Upper lobe of left lung (tissue), 6 donors: ENCODE results near the gene CCHCR1. TPM values are rescaled to one million over a fixed set of nuclear protein-coding genes. Genes with fewer than 3 reads are reported as not detected.
A peak's percentile ranks its signal among the peaks of the same experiment; 100 is the strongest.
"Not testable (repeated sequence)": the region's sequence is repeated elsewhere in the genome, so short reads cannot be mapped to it uniquely, and the experiment has no call there.

Source experiments
- ATAC-seq, 2 donors: fragments of 200-7000 bp; cut with Tn5 transposase; one replicate each; pipeline ENCODE4 v1.9.1; 2022; ENCODE audit warnings: mild to moderate bottlenecking in 2 of 2, moderate library complexity in 2 of 2; ENCODE audit not compliant: low FRiP score in 2 of 2
- DNase-seq, 2 donors: peaks; one replicate each; pipeline ENCODE4 v3.0.0-alpha.2; 2019 to 2020
- H3K27ac ChIP-seq, 4 donors: fragments of 200-600 bp; sonication (generic); one replicate each; pipeline ENCODE4 v1.5.1; 2016 to 2019
- H3K27me3 ChIP-seq, 4 donors: fragments of 200-600 bp; sonication (generic); one replicate each; pipeline ENCODE4 v1.5.1; 2017 to 2019
- H3K36me3 ChIP-seq, 4 donors: fragments of 200-600 bp; sonication (generic); one replicate each; pipeline ENCODE4 v1.5.1; 2016 to 2019
- H3K4me1 ChIP-seq, 4 donors: fragments of 200-600 bp; sonication (generic); one replicate each; pipeline ENCODE4 v1.5.1; 2018 to 2019
- H3K4me3 ChIP-seq, 4 donors: fragments of 200-600 bp; sonication (generic); one replicate each; pipeline ENCODE4 v1.5.1; 2017 to 2019; ENCODE audit warnings: mild to moderate bottlenecking in 2 of 4, moderate library complexity in 1 of 4
- H3K9me3 ChIP-seq, 4 donors: fragments of 200-600 bp; sonication (generic); one replicate each; pipeline ENCODE4 v1.5.1; 2018 to 2019
- EP300 ChIP-seq, 4 donors: sonication (generic); formaldehyde crosslinking; IDR thresholded peaks; one replicate each; pipeline ENCODE4 v1.5.1; 2017; ENCODE audit warnings: antibody characterized with exemption in 4 of 4, control low read depth in 2 of 4
- POLR2A ChIP-seq, 4 donors: fragments of 450-650 bp; IDR thresholded peaks; one replicate each; pipeline ENCODE4 v1.5.1; 2016 to 2017; ENCODE audit warnings: antibody characterized with exemption in 4 of 4, mild to moderate bottlenecking in 2 of 4
- POLR2AphosphoS5 ChIP-seq, 2 donors: sonication (generic); formaldehyde crosslinking; IDR thresholded peaks; one replicate each; pipeline ENCODE4 v1.5.1; 2017; ENCODE audit warnings: antibody characterized with exemption in 2 of 2
- WGBS, 2 donors: methylation state at CpG; one replicate each; pipeline ENCODE4 v1.1.5; 2017 to 2018; 5-methylcytosine and 5-hydroxymethylcytosine counted together
- total RNA-seq, 6 donors: library from RNA; depleted of rRNA in 4 of 6; stranded (reverse); fragments of >200 nt in 4 of 6; gene quantifications; one replicate each; pipeline versions ENCODE4 v1.1.0 to v1.2.1, GENCODE V29; 2016 to 2021
- TF ChIP-seq, protein P1 (sequence below), 6 experiments: fragments of 450-650 bp in 4 of 6; fragments of 200-600 bp in 2 of 6; sonication (generic) in 2 of 6; IDR thresholded peaks; one replicate each; pipeline ENCODE4 v1.5.1; 2016 to 2019; ENCODE audit warnings: antibody characterized with exemption in 6 of 6
- donor health status: DM: no; HTN: no; CAD: no; lungs with moderate emphysema.
- donor health status: DM: no; HTN: yes; CAD: no; lungs with severe emphysema.

Gene CCHCR1
- total RNA-seq, 6 donors from 2014 or later, result 5.5 to 83.8 (median 19.5) TPM

DNA sequence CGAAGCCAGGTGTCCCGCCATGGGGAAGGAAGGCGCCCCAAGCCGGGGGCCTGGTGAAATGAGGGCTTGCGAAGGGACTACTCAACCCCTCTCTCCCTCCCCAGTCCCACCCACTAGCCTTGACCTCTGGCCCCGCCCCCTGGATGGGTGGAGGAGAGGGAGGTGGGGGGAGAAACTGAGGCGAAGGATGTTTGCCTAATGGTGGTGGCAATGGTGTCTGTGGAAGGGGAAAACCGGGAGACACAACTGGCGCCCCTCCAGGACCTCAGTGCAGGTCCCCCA lies 12.9 kb upstream of the CCHCR1 start, which contains the start of gene POU5F1:
POU5F1 (minus strand) TSS at position 83 of the 282 bp plus-strand sequence; CDS start at position 21, 62 bp downstream.
- no peak within 1 kb of the TSS for H3K4me3 ChIP-seq
- 69 to 81% methylated on average over 5 to 9 of the region's 9 CpGs for WGBS, 2 donors
- H3K27me3 ChIP-seq, result no peaks in the 10 kb centered on the region
- ATAC-seq, result no peak
- TF ChIP-seq POLR2AphosphoS5 (IDR thresholded peaks at IDR 0.05) (no peak), POLR2A (IDR thresholded peaks at IDR 0.05) (no peak), EP300 (IDR thresholded peaks at IDR 0.05) (no peak)
- TF ChIP-seq, protein P1, sequence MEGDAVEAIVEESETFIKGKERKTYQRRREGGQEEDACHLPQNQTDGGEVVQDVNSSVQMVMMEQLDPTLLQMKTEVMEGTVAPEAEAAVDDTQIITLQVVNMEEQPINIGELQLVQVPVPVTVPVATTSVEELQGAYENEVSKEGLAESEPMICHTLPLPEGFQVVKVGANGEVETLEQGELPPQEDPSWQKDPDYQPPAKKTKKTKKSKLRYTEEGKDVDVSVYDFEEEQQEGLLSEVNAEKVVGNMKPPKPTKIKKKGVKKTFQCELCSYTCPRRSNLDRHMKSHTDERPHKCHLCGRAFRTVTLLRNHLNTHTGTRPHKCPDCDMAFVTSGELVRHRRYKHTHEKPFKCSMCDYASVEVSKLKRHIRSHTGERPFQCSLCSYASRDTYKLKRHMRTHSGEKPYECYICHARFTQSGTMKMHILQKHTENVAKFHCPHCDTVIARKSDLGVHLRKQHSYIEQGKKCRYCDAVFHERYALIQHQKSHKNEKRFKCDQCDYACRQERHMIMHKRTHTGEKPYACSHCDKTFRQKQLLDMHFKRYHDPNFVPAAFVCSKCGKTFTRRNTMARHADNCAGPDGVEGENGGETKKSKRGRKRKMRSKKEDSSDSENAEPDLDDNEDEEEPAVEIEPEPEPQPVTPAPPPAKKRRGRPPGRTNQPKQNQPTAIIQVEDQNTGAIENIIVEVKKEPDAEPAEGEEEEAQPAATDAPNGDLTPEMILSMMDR (IDR thresholded peaks at IDR 0.05), result no peak
- no peak within 1 kb of the TSS for H3K27ac ChIP-seq
- H3K36me3 ChIP-seq, result peaks cover 0 to 3% (median 0%) of the 10 kb centered on the region in 4 donors
- no peaks in the 10 kb centered on the region for H3K9me3 ChIP-seq
- no peaks in the 10 kb centered on the region for H3K4me1 ChIP-seq
- no peak for DNase-seq

DNA sequence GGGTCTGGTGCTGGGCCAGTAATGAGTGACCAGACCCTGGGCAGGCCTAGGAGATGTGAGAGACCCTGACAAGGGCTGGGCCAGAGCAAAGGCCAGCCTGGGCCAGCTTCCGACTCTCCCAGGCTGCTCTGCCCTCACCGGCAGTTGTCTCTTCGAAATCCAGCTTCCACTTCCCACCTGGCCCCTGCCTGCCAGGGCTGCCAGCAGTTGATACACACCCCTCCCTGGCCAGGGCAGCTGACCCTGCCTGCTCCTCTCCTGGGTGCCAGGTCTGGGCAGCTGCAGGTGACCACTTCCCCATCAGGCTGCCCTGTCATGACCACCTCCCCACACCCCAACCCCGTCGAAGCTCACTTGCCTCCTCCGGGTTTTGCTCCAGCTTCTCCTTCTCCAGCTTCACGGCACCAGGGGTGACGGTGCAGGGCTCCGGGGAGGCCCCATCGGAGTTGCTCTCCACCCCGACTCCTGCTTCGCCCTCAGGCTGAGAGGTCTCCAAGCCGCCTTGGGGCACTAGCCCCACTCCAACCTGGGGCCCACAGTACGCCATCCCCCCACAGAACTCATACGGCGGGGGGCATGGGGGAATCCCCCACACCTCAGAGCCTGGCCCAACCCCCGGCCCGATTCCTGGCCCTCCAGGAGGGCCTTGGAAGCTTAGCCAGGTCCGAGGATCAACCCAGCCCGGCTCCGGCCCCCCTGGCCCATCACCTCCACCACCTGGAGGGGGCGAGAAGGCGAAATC lies 12.4 kb upstream of the CCHCR1 start:
- 74 to 82% methylated on average over 9 to 11 of the region's 23 CpGs for WGBS, 2 donors
- not testable (repeated sequence) for H3K36me3 ChIP-seq, H3K4me1 ChIP-seq, H3K4me3 ChIP-seq, ATAC-seq, H3K27ac ChIP-seq, H3K9me3 ChIP-seq, H3K27me3 ChIP-seq
- peak in 1 of 2 donors; percentile 66 for DNase-seq

DNA sequence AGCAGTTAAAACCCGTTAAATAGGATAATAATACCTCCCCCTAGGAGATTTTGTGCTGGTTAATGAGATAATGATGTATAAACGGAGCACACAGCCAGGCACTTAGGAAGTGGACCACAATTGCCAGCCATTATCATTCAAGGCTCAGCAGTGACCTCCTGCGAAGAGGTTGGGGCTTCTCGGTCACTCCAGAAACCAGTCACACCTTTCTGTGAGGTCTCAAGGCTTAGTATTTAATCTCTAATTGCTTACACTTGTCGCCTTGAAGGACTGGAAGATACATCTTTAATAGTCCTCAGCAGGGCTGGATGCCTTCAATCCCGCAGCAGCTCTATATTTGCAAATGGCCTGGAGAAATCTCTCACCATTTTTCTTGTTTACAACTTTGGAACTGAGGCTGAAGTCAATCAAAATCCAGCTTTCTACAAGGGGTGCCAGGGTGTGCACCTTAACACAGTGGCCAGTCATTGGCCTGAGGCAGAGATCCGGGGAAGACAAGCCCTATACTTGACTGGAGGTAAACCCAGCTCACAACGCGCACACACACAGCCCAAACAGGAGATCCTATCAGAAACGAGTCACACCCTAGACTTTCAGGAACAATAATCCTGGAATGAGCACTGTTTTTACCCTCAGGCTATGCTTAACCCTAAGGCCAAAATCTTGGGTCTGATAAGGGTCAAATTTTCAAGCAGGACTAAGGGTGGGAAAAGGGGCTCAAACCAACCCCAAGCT lies 11.7 kb upstream of the CCHCR1 start:
- no peaks in the 10 kb centered on the region for H3K36me3 ChIP-seq
- no peaks in the 10 kb centered on the region for H3K27me3 ChIP-seq
- 76 to 78% methylated on average over 10 of the region's 10 CpGs for WGBS, 2 donors
- H3K9me3 ChIP-seq, result no peaks in the 10 kb centered on the region
- no peak for ATAC-seq
- no peak overlapping the region for H3K27ac ChIP-seq
- DNase-seq, result no peak
- H3K4me1 ChIP-seq, result no peaks in the 10 kb centered on the region
- TF ChIP-seq EP300 (IDR thresholded peaks at IDR 0.05), result no peak
- TF ChIP-seq, protein P1 (IDR thresholded peaks at IDR 0.05), result no peak
- TF ChIP-seq POLR2AphosphoS5 (IDR thresholded peaks at IDR 0.05), result no peak
- no peak for TF ChIP-seq POLR2A (IDR thresholded peaks at IDR 0.05)
- H3K4me3 ChIP-seq, result no peak overlapping the region

DNA sequence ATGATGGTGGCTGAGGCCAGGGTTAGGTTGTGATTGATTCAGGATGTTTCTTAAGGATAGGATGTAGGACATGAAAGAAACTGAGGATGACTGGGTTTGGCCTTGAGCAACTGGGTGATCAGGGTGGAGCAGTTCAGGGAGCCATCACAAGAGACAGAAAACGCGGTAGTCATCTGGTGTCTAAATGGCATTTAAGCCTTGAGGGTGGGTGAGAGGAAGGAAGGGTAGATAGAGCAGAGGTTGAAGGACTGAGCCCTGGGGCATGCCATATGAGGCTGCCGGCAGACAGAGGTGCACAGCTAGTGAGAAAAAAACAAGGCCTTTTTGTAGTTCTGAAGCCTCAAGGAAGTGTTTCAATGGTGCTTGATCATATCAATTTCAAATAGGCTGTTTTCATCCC lies 11.0 kb upstream of the CCHCR1 start:
- no peaks in the 10 kb centered on the region for H3K36me3 ChIP-seq
- 80 to 81% methylated on average over 3 of the region's 3 CpGs for WGBS, 2 donors
- no peaks in the 10 kb centered on the region for H3K27me3 ChIP-seq
- H3K4me1 ChIP-seq, result no peaks in the 10 kb centered on the region
- TF ChIP-seq, protein P1 (IDR thresholded peaks at IDR 0.05), result no peak
- TF ChIP-seq POLR2AphosphoS5 (IDR thresholded peaks at IDR 0.05) (no peak), EP300 (IDR thresholded peaks at IDR 0.05) (no peak), POLR2A (IDR thresholded peaks at IDR 0.05) (no peak)
- DNase-seq (no peak), ATAC-seq (no peak)
- H3K4me3 ChIP-seq, result no peak overlapping the region
- H3K9me3 ChIP-seq, result no peaks in the 10 kb centered on the region
- no peak overlapping the region for H3K27ac ChIP-seq

DNA sequence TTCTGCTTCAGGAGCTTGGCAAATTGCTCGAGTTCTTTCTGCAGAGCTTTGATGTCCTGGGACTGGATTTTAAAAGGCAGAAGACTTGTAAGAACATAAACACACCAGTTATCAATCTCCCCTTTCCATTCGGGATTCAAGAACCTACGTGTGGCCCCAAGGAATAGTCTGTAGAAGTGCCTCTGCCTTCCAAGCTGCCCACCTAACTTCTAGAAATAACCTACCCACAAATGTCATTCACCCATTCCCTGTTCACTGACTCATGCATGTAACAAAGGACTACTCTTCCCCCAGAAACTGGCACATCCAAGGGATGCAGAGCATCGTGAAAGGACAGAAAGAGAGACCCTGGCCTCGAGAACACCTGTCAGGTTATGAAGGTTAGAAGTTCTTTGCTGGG lies 8.4 kb upstream of the CCHCR1 start:
- 71 to 83% methylated on average over 5 of the region's 5 CpGs for WGBS, 2 donors
- ATAC-seq, result no peak
- no peak overlapping the region for H3K27ac ChIP-seq
- no peak for DNase-seq
- no peaks in the 10 kb centered on the region for H3K27me3 ChIP-seq
- H3K9me3 ChIP-seq, result no peaks in the 10 kb centered on the region
- no peak overlapping the region for H3K4me3 ChIP-seq
- no peaks in the 10 kb centered on the region for H3K4me1 ChIP-seq
- peaks cover 0 to 7% (median 0%) of the 10 kb centered on the region in 4 donors for H3K36me3 ChIP-seq
- TF ChIP-seq POLR2AphosphoS5 (IDR thresholded peaks at IDR 0.05), result no peak
- TF ChIP-seq, protein P1 (IDR thresholded peaks at IDR 0.05), result no peak
- TF ChIP-seq POLR2A (IDR thresholded peaks at IDR 0.05), result no peak
- TF ChIP-seq EP300 (IDR thresholded peaks at IDR 0.05), result no peak

DNA sequence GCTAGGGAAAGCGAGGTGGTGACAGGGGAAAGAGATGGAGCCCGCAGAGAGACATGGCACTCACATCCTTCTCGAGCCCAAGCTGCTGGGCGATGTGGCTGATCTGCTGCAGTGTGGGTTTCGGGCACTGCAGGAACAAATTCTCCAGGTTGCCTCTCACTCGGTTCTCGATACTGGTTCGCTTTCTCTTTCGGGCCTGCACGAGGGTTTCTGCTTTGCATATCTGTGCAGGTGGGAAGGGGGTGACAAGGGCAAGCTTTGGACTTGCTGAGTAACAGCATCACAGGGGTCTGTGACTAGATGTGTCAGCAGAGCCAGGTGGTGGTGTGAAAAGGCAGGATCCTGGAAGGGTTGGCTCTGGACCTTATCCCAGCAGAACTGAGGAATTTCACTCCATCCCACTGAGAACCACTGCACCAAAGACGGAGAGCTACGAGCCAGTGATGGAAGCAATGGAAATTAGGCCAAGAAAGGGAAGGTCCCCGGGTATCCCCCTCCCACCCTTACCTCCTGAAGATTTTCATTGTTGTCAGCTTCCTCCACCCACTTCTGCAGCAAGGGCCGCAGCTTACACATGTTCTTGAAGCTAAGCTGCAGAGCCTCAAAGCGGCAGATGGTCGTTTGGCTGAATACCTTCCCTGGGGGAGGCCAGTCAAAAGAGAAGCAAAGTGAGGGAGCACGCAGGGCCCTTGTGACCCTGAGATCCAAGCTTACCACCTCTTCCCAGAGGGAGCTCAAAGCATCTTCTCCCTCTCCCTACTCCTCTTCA lies 7.6 kb upstream of the CCHCR1 start:
- not testable (repeated sequence) for H3K27ac ChIP-seq, H3K9me3 ChIP-seq, H3K36me3 ChIP-seq, H3K27me3 ChIP-seq, DNase-seq, H3K4me3 ChIP-seq, ATAC-seq, H3K4me1 ChIP-seq
- 82 to 91% methylated on average over 14 to 17 of the region's 17 CpGs for WGBS, 2 donors

DNA sequence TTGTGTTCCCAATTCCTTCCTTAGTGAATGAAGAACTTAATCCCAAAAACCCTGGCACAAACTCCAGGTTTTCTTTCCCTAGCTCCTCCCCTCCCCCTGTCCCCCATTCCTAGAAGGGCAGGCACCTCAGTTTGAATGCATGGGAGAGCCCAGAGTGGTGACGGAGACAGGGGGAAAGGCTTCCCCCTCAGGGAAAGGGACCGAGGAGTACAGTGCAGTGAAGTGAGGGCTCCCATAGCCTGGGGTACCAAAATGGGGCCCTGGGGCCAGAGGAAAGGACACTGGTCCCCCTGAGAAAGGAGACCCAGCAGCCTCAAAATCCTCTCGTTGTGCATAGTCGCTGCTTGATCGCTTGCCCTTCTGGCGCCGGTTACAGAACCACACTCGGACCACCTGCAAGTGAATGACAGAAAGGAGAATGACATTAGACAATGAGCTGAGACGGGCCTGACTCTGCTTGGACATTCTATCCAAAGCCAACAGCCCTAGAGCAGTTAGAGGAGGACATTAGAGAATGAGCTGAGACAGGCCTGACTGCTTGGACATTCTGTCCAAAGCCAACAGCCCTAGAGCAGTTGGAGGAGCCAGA lies 7.0 kb upstream of the CCHCR1 start:
- not testable (repeated sequence) for H3K27me3 ChIP-seq, H3K4me1 ChIP-seq, H3K9me3 ChIP-seq, H3K4me3 ChIP-seq, H3K36me3 ChIP-seq, H3K27ac ChIP-seq, DNase-seq, ATAC-seq
- WGBS, 2 donors, result 85 to 100% methylated on average over 7 to 8 of the region's 9 CpGs
